Measurements from ENCODE around the gene CA11.
"Not testable (repeated sequence)": the region's sequence is repeated elsewhere in the genome, so short reads cannot be mapped to it uniquely, and the experiment has no call there.

CA11 gene

DNA sequence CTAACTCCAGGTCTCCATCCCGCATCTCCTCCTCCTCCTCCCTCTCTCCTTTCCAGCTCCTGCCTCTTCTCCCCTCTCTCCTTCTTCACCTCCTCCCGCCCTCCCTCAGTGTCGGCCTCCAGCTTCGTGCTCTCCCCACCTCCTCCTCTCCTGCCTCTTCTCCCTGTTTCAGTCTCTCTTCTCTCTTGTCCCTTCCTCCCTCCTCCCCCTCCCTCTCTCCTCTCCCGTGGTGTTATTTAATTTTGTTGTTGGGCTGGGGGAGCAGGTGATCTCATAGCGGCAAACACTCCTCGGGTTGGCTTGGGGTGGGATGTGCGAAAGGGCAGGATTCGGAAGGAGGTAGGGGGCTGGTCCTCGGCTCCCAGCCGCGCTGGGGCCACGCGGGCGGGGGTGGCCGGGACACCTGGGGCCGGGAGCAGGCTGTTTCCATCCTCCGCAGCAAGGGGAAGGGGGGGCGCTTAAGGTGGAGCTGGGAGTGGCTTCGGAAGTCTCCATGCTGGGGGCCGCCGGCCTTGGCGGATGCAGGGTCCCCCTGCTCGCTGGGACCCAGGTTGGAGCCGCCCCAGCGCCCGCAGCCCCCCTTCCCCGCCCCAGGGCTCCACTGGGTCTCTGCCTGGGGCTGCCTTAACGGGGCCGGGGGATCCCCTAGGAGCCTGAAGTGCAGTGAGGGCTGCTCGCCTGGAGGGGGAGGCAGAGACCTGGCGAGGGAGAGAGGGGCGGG lies at the start of gene CA11:
Gene CA11 (minus strand): TSS at position 187 of the 721 bp plus-strand sequence. CDS start 555 bp downstream, outside the sequence.
- peak; percentile 94 for DNase-seq (ENCODE audit: low spot score)

DNA sequence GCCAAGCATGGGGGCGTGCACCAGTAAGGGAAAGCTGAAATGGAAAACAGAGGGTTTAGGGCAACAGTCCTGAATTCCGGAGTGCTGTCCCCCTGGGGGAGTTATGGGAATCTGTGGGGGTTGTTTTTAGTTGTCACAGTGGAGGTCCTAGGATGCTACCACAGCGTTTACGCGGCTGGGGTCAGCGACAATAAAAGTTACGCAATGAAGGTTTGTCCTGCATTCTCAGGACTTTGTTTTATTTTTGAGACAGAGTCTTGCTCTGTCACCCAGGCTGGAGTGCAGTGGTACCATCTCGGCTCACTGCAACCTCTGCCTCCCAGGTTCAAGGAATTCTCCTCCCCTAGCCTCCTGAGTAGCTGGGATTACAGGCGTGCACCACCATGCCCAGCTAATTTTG lies 47.6 kb upstream of the CA11 start:
- DNase-seq (ENCODE audit: low spot score) = not testable (repeated sequence)

DNA sequence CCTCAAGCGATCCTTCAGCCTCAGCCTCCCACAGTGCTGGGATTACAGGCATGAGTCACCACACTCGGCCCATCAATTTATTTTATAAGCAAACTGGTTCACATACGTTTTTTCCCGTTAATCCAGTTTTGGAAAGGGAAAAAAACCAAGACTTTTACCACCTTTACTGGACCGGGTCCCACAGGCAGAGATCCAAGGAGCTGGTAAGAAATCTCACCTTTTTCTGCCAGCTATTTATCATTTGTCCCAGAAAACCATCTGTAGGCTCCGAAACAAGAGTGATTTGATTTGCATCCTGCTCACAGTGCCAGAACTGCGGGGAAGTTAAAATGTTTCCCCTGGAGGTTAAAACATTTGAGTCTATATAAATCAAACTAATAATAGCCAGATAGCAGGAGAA lies 43.5 kb upstream of the CA11 start:
- DNase-seq (ENCODE audit: low spot score) = no peak

DNA sequence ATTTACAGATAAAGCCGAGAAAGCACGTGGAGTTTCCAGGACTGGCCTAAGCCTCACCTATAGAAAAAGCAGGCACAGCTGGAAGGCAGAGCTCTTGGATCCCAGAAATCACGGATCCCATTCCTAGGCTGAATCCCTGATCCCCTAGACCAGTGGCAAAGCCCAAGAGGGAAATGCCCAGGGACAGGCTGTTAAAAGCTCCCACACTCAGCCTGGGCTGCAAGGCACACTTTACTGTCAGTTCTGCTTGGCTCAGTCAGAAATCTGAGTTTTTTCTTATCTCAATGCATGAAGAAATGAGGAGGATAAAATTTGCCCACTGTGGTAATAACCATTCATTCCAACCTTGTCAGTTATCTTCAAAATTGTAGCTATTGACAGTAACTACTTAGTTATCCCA lies 41.8 kb upstream of the CA11 start:
- no peak for DNase-seq (ENCODE audit: low spot score)

DNA sequence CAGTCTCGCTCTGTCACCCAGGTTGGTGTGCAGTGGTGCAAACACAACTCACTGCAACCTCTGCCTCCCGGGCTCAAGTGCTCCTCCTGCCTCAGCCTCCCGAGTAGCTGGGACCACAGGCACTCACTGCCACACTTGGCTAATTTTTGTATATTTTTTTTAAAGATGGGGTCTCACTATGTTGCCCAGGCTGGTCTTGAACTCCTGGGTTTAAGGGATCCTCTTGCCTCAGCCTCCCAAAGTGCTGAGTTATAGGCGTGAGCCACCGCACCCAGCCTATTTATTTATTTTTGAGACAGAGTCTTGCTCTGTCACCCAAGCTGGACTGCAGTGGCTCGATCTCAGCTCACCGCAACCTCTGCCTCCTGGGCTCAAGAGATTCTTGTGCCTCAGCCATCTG lies 40.6 kb upstream of the CA11 start:
- DNase-seq (ENCODE audit: low spot score) = not testable (repeated sequence)

DNA sequence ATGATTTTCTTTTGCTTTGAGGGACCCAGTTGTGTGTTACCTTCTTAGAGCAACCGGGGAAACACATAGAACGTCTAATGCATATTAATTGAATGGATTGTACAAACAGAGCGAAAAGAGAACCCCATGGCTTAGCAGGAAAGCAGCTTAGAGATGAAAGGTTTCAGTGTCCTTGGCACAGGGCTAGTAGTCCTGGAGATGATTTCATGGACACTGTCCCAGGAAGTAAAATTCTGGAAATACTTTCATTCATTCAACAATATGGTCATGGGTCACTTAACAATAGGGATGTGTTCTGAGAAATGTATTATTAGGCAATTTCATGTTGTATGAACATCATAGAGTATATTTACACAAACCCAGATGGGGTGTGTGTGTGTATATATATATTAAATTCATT lies 40.1 kb upstream of the CA11 start:
- no peak for DNase-seq (ENCODE audit: low spot score)

DNA sequence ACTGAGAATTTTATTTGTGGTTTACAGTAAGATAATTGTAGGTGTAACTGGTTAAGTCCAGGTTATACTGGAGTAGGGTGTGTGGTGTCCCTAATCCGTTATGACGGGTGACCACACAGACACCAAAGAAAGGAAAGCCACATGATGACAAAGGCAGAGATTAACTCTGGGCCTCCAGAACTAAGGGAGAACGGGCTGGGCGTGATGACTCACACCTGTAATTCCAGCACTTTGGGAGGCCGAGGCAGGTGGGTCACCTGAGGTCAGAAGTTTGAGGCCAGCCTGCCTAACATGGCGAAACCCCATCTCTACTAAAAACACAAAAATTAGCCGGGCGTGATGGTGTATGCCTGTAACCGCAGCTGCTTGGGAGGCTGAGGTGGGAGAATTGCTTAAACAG lies 39.6 kb upstream of the CA11 start:
- DNase-seq (ENCODE audit: low spot score) = no peak

DNA sequence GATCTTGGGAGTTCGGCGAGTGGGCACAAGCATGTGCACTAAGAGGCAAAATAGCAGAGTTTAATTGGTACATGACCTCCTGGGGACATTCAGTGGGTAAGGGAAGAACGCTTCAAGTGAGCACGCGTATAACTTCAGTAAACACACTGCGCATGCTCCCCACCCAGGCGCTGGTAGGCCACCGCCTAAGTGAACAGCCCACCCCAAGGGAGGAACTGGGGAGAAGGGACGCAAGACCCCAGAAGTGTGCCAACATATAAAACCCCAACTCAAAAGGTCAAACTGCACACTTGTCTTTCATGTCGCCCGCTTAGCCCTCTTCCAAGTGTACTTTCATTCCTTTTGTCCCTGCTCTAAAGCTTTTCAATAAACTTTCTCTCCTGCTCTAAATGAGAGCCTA lies 37.4 kb upstream of the CA11 start:
- DNase-seq (ENCODE audit: low spot score) = peak; percentile 12

DNA sequence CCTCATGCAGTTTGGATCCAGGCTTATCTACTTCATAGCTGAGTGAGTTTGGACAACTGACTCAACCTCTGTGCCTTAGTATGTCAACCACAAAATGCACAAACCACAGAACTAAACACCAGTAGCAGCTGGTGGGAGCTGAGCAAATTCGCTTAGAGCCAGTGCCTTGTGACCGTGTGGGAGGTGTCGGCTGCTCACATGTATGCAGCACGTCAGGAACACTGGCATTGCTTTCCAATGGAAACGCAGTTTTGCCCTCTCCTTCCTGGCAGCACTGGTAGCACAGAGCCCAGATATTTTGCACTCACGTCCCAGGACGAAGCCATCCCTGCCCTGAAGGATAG lies 35.1 kb upstream of the CA11 start:
- no peak for DNase-seq (ENCODE audit: low spot score)

DNA sequence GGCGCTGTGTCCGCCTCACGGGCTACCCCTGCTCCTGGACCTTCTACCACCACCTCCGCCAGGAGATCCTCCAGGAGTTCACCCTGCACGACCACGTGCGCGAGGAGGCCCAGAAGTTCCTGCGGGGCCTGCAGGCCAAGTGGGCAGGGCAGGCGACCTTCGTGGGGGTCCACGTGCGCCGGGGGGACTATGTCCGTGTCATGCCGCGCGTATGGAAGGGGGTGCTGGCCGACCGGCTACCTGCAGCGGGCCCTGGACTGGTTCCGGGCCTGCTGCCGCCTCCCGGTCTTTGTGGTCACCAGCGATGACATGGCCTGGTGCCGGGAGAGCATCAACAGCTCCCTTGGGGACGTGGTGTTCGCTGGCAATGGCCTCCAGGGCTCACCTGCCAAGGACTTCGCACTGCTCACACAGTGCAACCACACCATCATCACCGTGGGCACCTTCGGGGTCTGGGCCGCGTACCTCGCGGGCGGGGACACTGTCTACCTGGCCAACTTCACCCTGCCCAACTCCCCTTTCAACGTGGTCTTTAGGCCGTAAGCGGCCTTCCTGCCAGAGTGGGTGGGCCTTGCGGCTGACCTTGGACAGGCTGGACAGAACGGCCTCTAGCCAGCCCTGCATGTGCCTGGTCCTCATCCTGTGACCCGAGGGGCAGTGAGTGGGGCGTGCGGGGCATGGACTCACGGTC lies 34.6 kb upstream of the CA11 start:
- DNase-seq (ENCODE audit: low spot score) = no peak

DNA sequence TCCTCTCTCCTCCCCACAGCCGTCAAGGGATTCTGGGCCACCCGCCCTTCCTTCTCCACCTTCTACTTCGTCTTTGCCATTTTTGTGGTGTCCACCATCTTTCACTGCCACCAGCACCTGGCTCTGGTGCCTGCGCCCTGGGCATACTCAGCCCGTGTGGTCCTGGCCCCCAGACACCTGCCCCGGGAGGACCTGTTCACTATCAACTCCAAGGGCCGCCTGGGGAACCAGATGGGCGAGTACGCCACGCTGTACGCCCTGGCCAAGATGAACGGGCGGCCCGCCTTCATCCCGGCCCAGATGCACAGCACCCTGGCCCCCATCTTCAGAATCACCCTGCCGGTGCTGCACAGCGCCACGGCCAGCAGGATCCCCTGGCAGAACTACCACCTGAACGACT lies 34.0 kb upstream of the CA11 start:
- not testable (repeated sequence) for DNase-seq (ENCODE audit: low spot score)

DNA sequence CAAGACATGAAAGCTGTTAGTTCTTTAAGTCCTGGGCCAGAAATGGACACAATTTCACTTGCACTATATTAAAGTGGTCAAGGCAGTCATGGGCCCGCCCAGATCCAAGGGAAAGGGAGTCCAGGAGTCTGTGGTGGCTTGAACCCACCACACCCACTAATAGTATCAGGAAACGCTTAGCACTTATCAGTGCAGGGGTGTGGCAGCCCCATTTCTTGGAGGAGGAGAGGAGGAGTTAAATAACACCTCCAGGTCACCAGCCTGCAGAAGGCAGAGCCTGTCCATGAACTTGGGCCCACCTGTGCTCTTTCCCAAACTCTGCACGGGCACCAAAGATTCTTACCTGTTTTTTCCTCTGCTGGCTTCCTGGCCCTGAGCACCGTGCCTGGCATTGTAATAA lies 32.2 kb upstream of the CA11 start:
- no peak for DNase-seq (ENCODE audit: low spot score)

DNA sequence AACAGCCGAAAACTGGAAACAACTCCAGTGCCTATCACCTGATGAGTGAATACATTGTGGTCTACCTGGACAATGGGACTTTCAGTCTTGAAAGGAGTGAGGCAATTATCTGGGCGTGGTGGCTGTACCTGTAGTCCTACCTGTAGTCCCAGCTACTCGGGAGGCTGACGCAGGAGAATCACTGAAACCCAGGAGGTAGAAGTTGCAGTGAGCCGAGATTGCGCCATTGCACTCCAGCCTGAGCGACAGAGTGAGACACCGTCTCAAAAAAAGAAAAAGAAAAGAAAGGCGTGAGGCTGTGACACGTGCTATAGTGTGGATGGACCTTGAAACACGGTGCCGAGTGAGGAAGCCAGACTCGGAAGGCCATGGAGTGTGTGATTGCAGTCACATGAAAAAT lies 30.9 kb upstream of the CA11 start:
- DNase-seq (ENCODE audit: low spot score) = no peak

DNA sequence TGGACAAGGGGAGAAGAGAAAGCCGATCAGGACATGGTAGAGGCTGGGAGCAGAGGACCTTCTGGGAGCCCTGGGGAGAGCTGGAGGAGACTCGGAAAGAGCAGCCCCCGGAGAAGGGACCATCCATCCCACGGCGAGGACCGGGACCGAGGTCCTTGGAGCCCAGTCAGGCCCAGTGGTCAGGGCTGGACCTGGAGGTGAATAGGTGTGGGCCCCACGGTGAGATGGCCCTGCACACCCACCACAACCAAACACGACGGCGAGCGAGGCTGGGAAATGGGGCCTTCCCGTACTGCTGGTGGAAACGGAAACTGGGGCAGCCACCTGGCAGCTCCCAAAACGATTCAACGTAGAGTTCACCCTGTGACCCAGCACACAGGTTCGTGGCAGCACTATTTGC lies 30.5 kb upstream of the CA11 start:
- DNase-seq (ENCODE audit: low spot score) = no peak

DNA sequence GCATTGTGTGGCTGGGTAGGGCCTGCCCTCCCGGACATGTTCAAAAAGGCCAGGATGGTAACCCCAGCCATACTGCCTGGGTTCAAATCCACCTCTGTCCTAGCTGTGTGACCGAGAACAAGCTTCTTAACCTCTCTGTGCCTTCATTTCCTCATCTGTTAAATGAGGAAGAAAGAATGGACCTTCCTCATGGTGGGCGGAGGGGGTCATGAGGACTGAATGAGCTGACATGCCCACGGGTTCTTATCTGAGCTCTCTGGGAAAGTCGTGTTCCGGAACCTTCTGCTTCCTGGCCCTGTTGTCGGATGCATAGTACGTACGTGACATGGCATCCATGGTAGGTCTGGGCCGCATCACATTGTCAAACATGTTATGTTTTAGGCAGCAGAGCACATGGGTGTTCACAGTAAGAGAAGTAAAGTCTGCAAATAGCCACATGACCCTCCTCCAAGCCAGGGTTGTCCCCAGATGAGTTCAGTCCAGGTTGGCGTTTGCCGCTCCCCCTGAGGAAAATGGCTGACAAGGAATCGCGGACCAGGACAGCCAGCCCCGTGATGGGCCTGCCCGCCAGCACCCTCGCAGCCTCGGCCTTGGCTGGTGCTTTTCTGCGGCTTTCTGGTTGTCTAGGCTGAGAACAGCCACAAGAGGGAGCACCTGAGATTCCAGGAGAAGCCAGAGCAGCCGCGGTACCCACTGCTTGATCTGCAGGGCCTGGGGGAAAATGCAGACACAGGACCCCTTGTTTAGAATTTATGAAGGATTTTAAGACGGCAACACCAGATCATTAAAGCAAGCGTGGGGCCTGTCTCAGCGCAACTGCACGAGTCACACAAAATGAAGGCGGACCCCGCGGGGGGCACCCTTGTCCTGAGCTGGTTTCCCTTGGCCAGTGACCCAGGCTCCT lies 29.2 kb upstream of the CA11 start:
- peak; percentile 83 for DNase-seq (ENCODE audit: low spot score)

DNA sequence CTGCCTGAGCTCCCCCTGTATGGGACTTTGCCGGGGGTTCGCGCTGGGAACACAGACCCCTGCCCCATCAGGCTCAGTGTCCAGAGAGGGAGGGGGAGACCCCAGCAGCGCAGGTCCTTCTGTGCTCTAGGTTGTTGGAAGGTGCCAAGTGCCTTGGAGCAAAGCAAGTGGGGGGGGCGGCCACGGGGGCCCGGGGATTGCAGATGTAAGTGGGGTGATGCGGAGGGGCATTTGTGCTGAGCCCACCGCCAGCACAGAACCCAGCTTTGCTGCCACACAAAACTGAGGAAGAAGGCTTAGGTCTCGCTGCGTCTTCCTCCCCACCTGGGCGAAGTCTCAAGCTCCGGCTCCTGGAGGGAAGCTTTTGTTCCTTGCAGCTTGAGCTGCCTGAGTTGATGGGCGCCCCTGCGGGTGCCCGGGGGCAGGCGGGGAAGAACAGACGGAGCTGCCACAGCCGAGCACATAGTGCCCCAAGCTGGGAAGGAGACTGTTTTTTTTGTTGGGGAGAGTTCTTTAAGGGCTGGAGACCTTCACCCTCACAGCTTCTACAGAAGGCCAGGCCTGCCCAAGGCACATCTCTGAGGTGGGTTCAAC lies 28.3 kb upstream of the CA11 start:
- DNase-seq (ENCODE audit: low spot score) = no peak

DNA sequence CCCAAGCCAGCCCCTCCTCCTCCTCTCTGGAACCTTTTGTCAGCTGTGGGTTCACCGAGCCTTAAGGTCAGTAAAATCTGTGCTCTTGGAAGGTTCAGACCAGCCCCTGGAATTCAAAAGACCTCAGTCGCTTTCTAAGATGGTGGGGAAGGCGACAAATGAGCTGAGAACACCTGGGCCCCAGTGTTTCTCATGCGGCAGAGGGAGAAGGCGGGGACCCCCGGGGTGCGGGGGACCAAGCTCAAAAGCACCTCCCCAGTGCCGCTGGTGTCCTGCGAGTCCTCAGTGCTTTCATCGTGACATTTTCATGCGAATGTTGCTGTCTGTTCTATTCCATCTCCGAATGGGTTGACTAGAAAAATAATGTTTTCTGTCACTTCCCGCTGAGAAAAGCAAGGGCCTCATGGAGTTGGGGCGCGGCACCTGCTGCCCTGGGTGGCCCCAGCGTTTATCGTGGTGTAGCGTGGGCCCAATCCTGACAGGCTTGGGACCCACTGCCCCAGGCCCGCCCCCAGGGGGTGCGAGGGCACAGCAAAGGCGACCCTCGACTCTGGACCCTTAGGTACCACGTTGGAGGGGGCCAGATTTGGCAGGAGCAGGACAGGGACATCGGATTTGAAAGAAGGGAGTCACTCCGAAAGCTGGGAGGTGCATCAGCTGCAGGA lies 27.6 kb upstream of the CA11 start:
- DNase-seq (ENCODE audit: low spot score) = no peak

DNA sequence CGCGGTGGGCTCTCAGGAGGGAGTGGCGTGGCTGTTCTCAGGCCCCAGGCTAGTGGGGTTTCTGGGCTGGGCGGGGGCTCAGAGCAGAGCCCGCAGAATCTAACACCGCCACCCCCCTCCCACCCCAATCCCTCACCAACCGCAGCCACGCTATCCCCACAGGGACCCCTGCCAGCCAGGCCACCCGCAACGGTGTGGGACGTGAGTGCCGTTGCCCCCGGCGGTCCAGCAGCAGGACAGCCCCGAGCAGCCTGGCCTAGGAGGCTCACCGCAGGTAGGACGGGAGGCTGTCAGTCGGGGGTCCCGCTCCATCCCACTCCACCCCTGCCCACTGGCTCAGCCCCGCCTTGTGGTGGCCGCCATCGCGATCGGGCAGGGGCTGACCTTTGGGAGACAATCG lies 27.0 kb upstream of the CA11 start, which contains the start of gene NTN5:
Gene NTN5 (minus strand): TSS at position 24 of the 400 bp plus-strand sequence. CDS start 2,031 bp downstream, outside the sequence.
- DNase-seq (ENCODE audit: low spot score) = no peak

DNA sequence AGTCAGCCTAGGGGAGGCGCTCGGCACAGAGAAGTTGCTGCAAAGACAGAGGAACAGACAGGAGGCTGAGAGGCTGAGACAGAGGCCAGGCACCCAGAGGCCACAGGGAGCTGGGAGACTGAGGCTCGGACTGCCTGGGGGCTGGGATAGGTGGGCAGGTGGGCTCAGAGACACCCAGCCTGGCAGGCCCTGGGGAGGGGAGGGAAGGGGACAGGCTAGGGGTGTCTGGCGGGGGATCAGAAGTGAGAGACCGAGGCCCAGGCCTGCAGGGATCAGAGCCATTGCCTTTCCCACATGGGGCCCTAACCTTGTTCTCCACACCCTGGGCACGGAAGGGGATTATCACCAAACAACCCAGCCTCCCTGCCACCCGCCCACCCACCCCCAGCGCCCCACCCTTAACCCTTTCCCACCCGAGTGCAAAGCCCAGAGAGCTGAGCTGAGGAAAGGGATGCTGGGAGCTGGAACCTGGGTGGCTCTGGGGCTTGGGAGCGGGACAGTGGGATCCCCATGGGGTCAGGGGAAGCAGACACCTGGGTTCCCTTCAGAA lies 25.5 kb upstream of the CA11 start:
- DNase-seq (ENCODE audit: low spot score) = no peak

DNA sequence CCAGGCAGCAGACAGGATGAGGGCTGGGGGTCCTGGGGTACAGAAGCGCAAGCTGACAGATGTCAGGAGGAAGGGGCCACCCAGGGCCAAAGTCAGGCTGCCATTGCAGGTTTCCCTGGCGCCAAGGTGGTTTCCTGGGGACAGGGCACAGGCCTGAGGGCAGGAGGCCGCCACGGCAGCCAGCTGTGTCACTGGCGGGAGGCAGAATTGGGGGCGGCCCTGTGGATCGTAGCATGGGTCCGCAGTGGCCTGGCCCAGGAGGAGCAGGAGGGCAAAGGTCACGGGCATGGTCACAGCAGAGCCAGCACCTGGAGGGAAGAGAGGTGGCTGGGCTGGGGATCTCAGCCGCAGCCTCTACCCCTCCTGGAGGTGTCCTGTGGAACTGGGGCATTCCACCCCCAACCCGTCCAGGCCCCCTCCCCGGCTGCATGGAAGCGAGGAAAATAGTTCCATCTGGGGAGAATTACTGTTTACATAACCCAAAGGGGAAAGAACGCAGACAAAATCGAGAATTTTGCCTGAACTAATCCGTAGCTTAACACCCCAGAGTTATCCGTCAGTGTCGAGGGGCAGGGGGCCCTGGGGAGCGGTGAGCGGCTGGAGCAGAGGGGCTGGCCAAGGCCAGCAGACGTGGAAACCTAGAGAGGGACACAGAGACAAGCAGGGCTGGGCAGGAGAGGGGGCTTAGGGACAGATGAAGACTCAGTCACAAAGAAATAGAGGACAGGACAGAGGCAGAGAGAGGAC lies 24.9 kb upstream of the CA11 start:
- no peak for DNase-seq (ENCODE audit: low spot score)

Data from CD4-positive, alpha-beta T cell treated with Interleukin-2 at 100 ng/mL for 4 hours (primary cell).